ENCODE data around the gene CCDC171.

DNA sequence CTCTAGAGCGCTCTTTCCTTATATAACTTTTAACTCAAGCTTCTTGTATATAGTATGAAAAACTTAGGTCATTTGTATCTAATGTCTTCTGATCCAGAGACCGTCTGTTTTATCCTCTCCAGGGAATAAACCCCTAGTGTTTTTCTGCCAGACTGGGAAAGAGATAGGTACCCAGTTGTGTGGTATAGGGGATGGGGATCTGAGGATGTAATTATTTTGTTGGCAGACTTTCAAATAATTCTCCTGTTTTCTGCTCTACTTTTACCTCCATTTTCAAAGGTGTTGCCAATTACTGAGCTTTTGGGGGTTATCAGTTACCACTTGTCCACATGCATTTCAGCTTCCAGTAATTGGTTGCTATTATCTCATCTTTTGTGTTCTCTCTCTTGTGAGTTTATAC lies 17.9 kb downstream of the CCDC171 start:
- TF ChIP-seq CTCF (conservative IDR thresholded peaks at IDR 0.05; ENCODE audit: low read length) (no peak), EZH2phosphoT487 (IDR thresholded peaks at IDR 0.05; ENCODE audit: borderline replicate concordance, low read depth, low read length) (no peak)
